ENCODE results near the gene ZNF782. TPM values are rescaled to one million over a fixed set of nuclear protein-coding genes. Genes with fewer than 3 reads are reported as not detected.
"Not testable (repeated sequence)": the region's sequence is repeated elsewhere in the genome, so short reads cannot be mapped to it uniquely, and the experiment has no call there.

ZNF782 gene
- total and polyA plus RNA-seq, 2 donors (not counting 3 experiments of a cell fraction or from before 2014, with no cell fraction given) = 0.97 to 3.6 TPM

DNA sequence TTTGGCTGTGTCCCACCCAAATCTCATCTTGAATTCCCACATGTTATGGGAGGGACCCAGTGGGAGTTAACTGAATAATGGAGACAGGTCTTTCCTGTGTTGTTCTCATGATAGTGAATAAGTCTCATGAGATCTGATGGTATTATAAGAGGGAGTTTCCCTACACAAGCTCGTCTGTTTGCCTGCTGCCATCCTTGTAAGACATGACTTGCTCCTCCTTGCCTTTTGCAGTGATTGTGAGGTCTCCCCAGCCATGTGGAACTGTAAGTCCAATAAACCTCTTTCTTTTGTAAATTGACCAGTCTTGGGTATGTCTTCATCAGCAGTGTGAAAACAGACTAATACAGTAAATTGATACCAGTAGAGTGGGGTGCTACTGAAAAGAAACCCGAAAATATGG, 10.9 kb upstream of the ZNF782 start:
- CTCF ChIA-PET; H3K4me3 ChIP-seq (replicated peaks in 1 of 3; ENCODE audit: insufficient read depth in 1 of 3, low read depth in 1 of 3, low read length in 3 of 3); H3K4me2 ChIP-seq (ENCODE audit: insufficient read depth, low read length); DNase-seq (ENCODE audit: low read depth, low spot score); H3K9me3 ChIP-seq (replicated peaks; ENCODE audit: control insufficient read depth, insufficient read depth, low read length); FAIRE-seq; H3K9me1 ChIP-seq (replicated peaks; ENCODE audit: control insufficient read depth, extremely low read depth, insufficient read depth, low read length); intact Hi-C loops (cut with micrococcal nuclease); H3K27ac ChIP-seq (ENCODE audit: insufficient read depth, low read depth, low read length); H4K20me1 ChIP-seq (replicated peaks; ENCODE audit: control insufficient read depth, extremely low read depth, insufficient read depth, low read length); dilution Hi-C loops (cut with MboI; ENCODE audit: extremely low pct_ligation_motif_present, low sequenced_read_pairs); POLR2A ChIA-PET; H3K9ac ChIP-seq (replicated peaks; ENCODE audit: extremely low read depth, insufficient read depth, low read length); BruUV-seq (replicated peaks); H2AFZ ChIP-seq (ENCODE audit: low read depth, low read length); H3K4me1 ChIP-seq (ENCODE audit: control insufficient read depth, extremely low read depth, insufficient read depth, low read length); H3K27me3 ChIP-seq (ENCODE audit: control insufficient read depth in 2 of 2, insufficient read depth in 2 of 2, low read length in 2 of 2); H3K79me2 ChIP-seq (ENCODE audit: control insufficient read depth, insufficient read depth, low read length); H3K36me3 ChIP-seq (ENCODE audit: control insufficient read depth in 2 of 2, extremely low read depth in 1 of 2, insufficient read depth in 2 of 2, low read length in 2 of 2): not testable (repeated sequence)

DNA sequence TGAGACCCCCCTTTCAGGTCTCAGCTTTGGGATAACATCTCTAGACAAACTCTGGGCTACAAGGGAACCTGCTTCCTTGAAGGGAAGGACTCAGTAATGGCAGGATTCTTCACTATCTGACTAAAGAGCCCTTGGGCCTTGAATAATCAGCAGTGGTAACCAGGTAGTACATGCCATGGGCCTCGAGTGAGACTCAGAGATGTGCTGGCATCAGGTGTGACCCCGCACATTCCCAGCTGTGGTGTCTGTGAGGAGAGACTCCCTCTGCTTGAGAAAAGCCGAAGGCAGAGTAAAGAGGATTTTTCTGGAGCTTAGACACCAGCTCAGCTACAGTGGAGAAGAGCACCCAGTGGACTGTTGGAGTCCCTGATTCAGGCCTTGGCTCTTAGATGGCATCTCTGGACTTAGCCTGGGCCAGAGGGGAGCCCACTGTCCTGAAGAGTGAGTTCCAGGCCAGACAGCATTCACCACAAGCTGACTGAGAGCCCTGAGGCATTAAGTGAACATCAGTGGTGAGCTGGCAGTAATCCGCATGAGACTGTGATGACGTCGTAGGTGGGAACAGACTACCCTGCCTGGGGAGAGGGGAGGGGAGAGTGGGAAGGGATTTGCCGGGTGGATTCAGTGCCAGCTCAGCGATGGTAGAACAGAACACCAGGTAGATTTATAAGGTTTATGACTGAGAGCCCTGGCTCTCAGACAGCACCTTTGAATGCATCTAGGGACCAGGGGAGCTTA, 5.3 kb upstream of the ZNF782 start:
- Histone ChIP-seq H3K36me3 (ENCODE audit: control insufficient read depth in 2 of 2, extremely low read depth in 1 of 2, insufficient read depth in 2 of 2, low read length in 2 of 2) (no peaks in the 10 kb centered on the region), H3K4me1 (ENCODE audit: control insufficient read depth, extremely low read depth, insufficient read depth, low read length) (peaks cover 3% of the 10 kb centered on the region), H2AFZ (ENCODE audit: low read depth, low read length) (no peak overlapping the region), H3K4me2 (ENCODE audit: insufficient read depth, low read length) (no peak overlapping the region), H3K9ac (replicated peaks; ENCODE audit: extremely low read depth, insufficient read depth, low read length) (no peak overlapping the region), H3K27ac (ENCODE audit: insufficient read depth, low read depth, low read length) (no peak overlapping the region), H3K79me2 (ENCODE audit: control insufficient read depth, insufficient read depth, low read length) (no peaks in the 10 kb centered on the region), H3K9me1 (replicated peaks; ENCODE audit: control insufficient read depth, extremely low read depth, insufficient read depth, low read length) (no peaks in the 10 kb centered on the region), H3K4me3 (replicated peaks in 1 of 3; ENCODE audit: insufficient read depth in 1 of 3, low read depth in 1 of 3, low read length in 3 of 3) (no peak overlapping the region), H3K27me3 (ENCODE audit: control insufficient read depth in 2 of 2, insufficient read depth in 2 of 2, low read length in 2 of 2) (peaks cover 0 to 2% of the 10 kb centered on the region in 2 experiments), H3K9me3 (replicated peaks; ENCODE audit: control insufficient read depth, insufficient read depth, low read length) (no peaks in the 10 kb centered on the region), H4K20me1 (replicated peaks; ENCODE audit: control insufficient read depth, extremely low read depth, insufficient read depth, low read length) (no peaks in the 10 kb centered on the region)
- no peak for DNase-seq (ENCODE audit: low read depth, low spot score)
- BruUV-seq (replicated peaks) = no TSS peak
- FAIRE-seq = no peak
- ChIA-PET CTCF (interaction anchor here (0.8 to 1.0 kb wide), 3 partner anchors 14 to 538 kb away, joined by 4 to 5 read pairs (median 4); no protein-coding TSS in a partner anchor), POLR2A (no interaction called here)
- dilution Hi-C loops (cut with MboI; ENCODE audit: extremely low pct_ligation_motif_present, low sequenced_read_pairs) (no loop called here), intact Hi-C loops (cut with micrococcal nuclease) (loop anchor here (5.0 kb wide), 4 partner anchors 363 to 758 kb away; no protein-coding TSS in a partner anchor)
- TF ChIP-seq EZH2 (IDR thresholded peaks at IDR 0.05; ENCODE audit: borderline replicate concordance, low read depth, low read length, severe bottlenecking) (no peak), FOS (IDR thresholded peaks at IDR 0.05; ENCODE audit: borderline replicate concordance, insufficient read depth, low read length) (no peak), GATA2 (IDR thresholded peaks at IDR 0.05; ENCODE audit: insufficient read depth, insufficient read length, low read depth, low read length) (no peak), POLR2A (IDR thresholded peaks at IDR 0.05; ENCODE audit: low read depth, low read length) (no peak), POLR2AphosphoS5 (IDR thresholded peaks at IDR 0.05; ENCODE audit: insufficient read depth, low read depth, low read length) (no peak), JUN (IDR thresholded peaks at IDR 0.05; ENCODE audit: borderline replicate concordance, insufficient read depth, insufficient read length, low read depth) (no peak), MYC (IDR thresholded peaks at IDR 0.05; ENCODE audit: low read depth, low read length) (no peak)
- TF ChIP-seq, protein P1, sequence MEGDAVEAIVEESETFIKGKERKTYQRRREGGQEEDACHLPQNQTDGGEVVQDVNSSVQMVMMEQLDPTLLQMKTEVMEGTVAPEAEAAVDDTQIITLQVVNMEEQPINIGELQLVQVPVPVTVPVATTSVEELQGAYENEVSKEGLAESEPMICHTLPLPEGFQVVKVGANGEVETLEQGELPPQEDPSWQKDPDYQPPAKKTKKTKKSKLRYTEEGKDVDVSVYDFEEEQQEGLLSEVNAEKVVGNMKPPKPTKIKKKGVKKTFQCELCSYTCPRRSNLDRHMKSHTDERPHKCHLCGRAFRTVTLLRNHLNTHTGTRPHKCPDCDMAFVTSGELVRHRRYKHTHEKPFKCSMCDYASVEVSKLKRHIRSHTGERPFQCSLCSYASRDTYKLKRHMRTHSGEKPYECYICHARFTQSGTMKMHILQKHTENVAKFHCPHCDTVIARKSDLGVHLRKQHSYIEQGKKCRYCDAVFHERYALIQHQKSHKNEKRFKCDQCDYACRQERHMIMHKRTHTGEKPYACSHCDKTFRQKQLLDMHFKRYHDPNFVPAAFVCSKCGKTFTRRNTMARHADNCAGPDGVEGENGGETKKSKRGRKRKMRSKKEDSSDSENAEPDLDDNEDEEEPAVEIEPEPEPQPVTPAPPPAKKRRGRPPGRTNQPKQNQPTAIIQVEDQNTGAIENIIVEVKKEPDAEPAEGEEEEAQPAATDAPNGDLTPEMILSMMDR (IDR thresholded peaks at IDR 0.05; ENCODE audit: extremely low read depth in 1 of 2, insufficient read depth in 1 of 2, low read depth in 1 of 2, low read length in 2 of 2) = no peak
- TF ChIP-seq, protein P2, sequence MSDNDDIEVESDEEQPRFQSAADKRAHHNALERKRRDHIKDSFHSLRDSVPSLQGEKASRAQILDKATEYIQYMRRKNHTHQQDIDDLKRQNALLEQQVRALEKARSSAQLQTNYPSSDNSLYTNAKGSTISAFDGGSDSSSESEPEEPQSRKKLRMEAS (IDR thresholded peaks at IDR 0.05; ENCODE audit: insufficient read depth, insufficient read length) = no peak
